Right atrium auricular region (tissue), 2 donors: ENCODE measurements around the gene COLQ. TPM values are rescaled to one million over a fixed set of nuclear protein-coding genes. Genes with fewer than 3 reads are reported as not detected.

ENCODE experiments used
- DNase-seq: peaks from one replicate; pipeline ENCODE4 v3.0.0-alpha.2; 2019; ENCODE audit warnings: low spot score
- H3K27ac ChIP-seq, 2 donors: fragments of 200-600 bp; sonication (generic); 1 replicate in 1 of 2; 2 replicates in 1 of 2; pipeline ENCODE4 v1.5.1; 2016 to 2019
- H3K27me3 ChIP-seq, 2 donors: fragments of 200-600 bp; sonication (generic); one replicate each; pipeline versions ENCODE4 v1.5.1 to v1.6.0; 2017 to 2019
- H3K36me3 ChIP-seq: fragments of 200-600 bp; sonication (generic); one replicate; pipeline ENCODE4 v1.5.1; 2016
- H3K4me1 ChIP-seq, 2 donors: fragments of 200-600 bp; sonication (generic); one replicate each; pipeline versions ENCODE4 v1.5.1 to v1.6.0; 2017 to 2019
- H3K4me3 ChIP-seq, 2 donors: fragments of 200-600 bp; sonication (generic); 1 replicate in 1 of 2; 2 replicates in 1 of 2; pipeline ENCODE4 v1.5.1; 2017 to 2019; ENCODE audit warnings: mild to moderate bottlenecking in 1 of 2, moderate library complexity in 1 of 2
- H3K9me3 ChIP-seq, 2 donors: fragments of 200-600 bp; sonication (generic); one replicate each; pipeline ENCODE4 v1.5.1; 2019
- CTCF ChIP-seq, 2 donors: fragments of 200-600 bp; sonication (generic); IDR thresholded peaks; one replicate each; pipeline ENCODE4 v1.5.1; 2019; ENCODE audit warnings: antibody characterized with exemption in 2 of 2
- total RNA-seq, 2 donors: library from RNA; depleted of rRNA; stranded (reverse); fragments of >200 nt; gene quantifications; one replicate each; pipeline ENCODE4 v1.1.0, GENCODE V29; 2016

The COLQ gene
- total RNA-seq, 2 donors from 2014 or later, result 24.3 to 38.3 TPM

- no peaks in the 10 kb centered on the region for H3K9me3 ChIP-seq
- H3K36me3 ChIP-seq, result peaks cover 66% of the 10 kb centered on the region
- DNase-seq, result no peak
- no peak overlapping the region for H3K4me3 ChIP-seq
- H3K27me3 ChIP-seq, result no peaks in the 10 kb centered on the region
- peaks cover 0 to 6% of the 10 kb centered on the region in 2 donors for H3K4me1 ChIP-seq
- TF ChIP-seq CTCF (IDR thresholded peaks at IDR 0.05), result no peak
- no peak overlapping the region for H3K27ac ChIP-seq
These were observed 85.3 kb downstream of the COLQ start for GRCh38 chr3:15436246-15436645.

- TF ChIP-seq CTCF (IDR thresholded peaks at IDR 0.05), result no peak
- Histone ChIP-seq H3K4me3 (no peak overlapping the region), H3K27ac (no peak overlapping the region), H3K36me3 (peaks cover 61% of the 10 kb centered on the region), H3K9me3 (no peaks in the 10 kb centered on the region), H3K4me1 (no peaks in the 10 kb centered on the region), H3K27me3 (no peaks in the 10 kb centered on the region)
- DNase-seq, result no peak
These were observed 86.8 kb downstream of the COLQ start for GRCh38 chr3:15434756-15435155.

GRCh38 chr3:15433531-15433930 is 88.0 kb downstream of the COLQ start:
- Histone ChIP-seq H3K36me3 (peaks cover 51% of the 10 kb centered on the region), H3K27ac (no peak overlapping the region), H3K9me3 (no peaks in the 10 kb centered on the region), H3K27me3 (no peaks in the 10 kb centered on the region), H3K4me3 (no peak overlapping the region), H3K4me1 (peaks cover 0 to 12% of the 10 kb centered on the region in 2 donors)
- no peak for TF ChIP-seq CTCF (IDR thresholded peaks at IDR 0.05)
- DNase-seq, result no peak

GRCh38 chr3:15431256-15431837 is 90.2 kb downstream of the COLQ start:
- H3K27me3 ChIP-seq, result no peaks in the 10 kb centered on the region
- DNase-seq, result no peak
- H3K4me1 ChIP-seq, result peaks cover 0 to 23% of the 10 kb centered on the region in 2 donors
- H3K4me3 ChIP-seq, result no peak overlapping the region
- H3K27ac ChIP-seq, result no peak overlapping the region
- peaks cover 31% of the 10 kb centered on the region for H3K36me3 ChIP-seq
- TF ChIP-seq CTCF (IDR thresholded peaks at IDR 0.05), result no peak
- H3K9me3 ChIP-seq, result no peaks in the 10 kb centered on the region

- no peak for DNase-seq
- no peak for TF ChIP-seq CTCF (IDR thresholded peaks at IDR 0.05)
- Histone ChIP-seq H3K36me3 (peaks cover 24% of the 10 kb centered on the region), H3K27me3 (no peaks in the 10 kb centered on the region), H3K4me3 (no peak overlapping the region), H3K27ac (no peak overlapping the region), H3K9me3 (no peaks in the 10 kb centered on the region), H3K4me1 (peaks cover 0 to 27% of the 10 kb centered on the region in 2 donors)
These were observed 90.9 kb downstream of the COLQ start for GRCh38 chr3:15430624-15431023.

GRCh38 chr3:15429080-15429479 is 92.4 kb downstream of the COLQ start:
- H3K27ac ChIP-seq, result no peak overlapping the region
- no peaks in the 10 kb centered on the region for H3K27me3 ChIP-seq
- H3K36me3 ChIP-seq, result peaks cover 15% of the 10 kb centered on the region
- H3K9me3 ChIP-seq, result no peaks in the 10 kb centered on the region
- H3K4me1 ChIP-seq, result peaks cover 0 to 29% of the 10 kb centered on the region in 2 donors
- peak overlapping the region in 1 of 2 donors; percentile 96 for H3K4me3 ChIP-seq
- DNase-seq, result no peak
- TF ChIP-seq CTCF (IDR thresholded peaks at IDR 0.05), result no peak
